ENCODE measurements around the gene SFSWAP.
A peak's percentile ranks its signal among the peaks of the same experiment; 100 is the strongest.
"Not testable (repeated sequence)": the region's sequence is repeated elsewhere in the genome, so short reads cannot be mapped to it uniquely, and the experiment has no call there.

The SFSWAP gene

DNA sequence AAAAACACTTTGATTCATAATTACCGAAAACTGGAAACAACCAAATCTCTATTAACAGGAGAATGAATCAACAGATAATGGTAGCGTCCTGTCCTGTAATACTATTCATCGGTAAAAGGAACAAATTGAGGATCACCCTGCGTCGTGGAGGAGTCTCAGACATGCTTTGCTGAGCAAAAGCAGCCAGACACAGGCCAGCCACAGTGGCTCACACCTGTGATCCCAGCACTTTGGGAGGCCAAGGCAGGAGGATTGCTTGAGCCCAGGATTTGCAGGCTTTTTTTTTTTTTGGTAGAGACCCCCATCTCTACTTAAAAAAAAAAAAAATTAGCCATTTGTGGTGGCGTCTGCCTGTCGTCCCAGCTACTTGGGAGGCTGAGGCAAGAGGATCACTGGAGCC, 83.2 kb downstream of the SFSWAP start:
- no peak for DNase-seq

- DNase-seq: no peak
Measured at GRCh38 chr12:131794573-131794972, 83.7 kb downstream of the SFSWAP start.

DNA sequence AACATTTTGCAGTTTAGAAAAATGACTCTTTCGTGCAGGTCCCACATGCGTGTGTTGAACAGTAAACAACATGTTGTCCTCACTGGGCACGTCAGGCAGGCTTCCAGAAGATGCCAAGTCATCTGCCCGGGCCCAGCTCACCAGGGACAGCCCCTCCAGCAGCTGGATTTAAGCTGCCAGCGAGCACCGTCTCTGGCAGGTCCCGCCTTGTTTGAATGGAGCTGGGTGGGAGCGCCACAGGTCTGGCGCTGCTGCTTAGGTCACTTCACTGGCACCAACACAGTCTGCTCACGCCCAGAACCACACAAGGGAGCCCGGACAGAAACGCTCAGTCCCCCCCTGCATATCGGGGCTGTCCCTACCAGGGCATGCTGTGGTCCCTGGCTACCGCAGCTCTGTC, 84.2 kb downstream of the SFSWAP start:
- no peak for DNase-seq

- DNase-seq: no peak
Measured at GRCh38 chr12:131795690-131796410, 85.0 kb downstream of the SFSWAP start.

- no peak for DNase-seq
Measured at GRCh38 chr12:131796411-131796736, 85.5 kb downstream of the SFSWAP start.

- no peak for DNase-seq
Measured at GRCh38 chr12:131796754-131797587, 86.1 kb downstream of the SFSWAP start.

DNA sequence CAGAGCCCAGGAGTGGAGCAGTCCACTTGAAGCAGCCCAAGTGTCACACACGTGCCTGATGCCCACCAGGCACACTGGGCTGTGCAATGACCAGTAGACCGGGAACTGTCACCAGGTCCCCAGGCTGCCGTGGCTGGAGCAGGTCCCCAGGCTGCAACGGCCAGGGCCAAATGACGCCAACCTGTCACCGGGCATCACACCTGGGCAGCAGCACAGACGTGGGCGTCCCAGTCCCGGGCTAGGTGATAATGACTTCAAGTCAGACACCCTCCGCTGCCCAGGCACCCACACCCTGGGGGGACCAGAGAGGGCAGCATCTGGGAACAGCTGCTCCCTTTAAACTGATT, 86.7 kb downstream of the SFSWAP start:
- DNase-seq: no peak

DNA sequence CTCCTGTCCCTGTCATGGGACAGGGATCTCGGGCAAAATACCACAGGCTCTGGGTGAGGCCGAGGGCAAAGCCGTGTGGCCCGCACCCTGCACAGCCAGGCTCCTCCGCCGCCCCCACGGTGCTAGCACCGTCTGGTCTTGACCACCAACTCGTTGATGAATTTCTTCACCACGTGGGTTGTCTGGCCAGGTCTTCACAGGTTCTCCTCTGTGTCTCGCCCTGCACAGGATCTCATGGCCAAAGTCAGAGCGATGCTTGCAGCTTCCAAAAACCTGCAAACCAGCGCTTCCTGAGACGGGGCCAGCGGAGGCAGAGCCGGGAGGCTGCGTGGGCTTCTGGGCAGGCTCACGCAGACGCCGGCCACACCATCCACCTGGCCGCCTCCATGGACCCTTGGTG, 88.3 kb downstream of the SFSWAP start:
- DNase-seq: no peak

DNA sequence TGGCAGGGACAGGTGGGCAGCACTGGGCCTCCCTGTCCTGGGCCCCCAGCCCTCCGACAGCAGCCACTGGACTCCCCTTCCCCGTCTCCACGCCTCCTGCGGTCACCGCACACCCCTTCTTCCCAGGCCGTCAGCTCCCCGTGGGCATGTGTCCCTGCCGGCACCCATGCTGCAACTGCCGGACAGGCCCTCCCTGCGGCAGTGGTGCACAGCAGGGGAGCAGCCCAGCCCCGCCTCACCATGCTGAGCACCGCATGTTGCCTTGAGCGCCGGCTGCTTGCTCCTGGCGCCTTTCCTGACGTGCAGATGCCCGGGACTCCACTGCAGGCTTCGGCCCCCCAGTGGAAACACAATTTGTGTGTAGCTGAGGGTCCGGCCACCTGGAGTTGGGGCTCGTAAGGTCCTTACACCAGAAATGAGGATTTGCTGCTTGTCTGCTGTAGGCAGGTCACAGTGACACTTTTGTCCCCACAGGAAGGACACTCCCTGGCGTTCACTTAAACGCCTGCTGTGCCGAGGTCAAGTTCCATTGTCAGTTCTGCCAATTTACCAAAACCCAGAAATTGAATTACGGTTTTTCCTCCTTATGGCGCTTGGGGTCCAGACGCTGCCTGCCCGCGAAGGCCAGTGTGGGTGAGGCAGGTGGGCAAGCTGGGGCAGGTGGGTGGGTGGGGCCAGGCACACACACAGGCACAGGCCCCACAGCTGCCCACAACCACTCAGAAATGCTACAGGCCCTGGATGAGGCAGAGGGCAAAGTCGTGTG, 89.1 kb downstream of the SFSWAP start:
- no peak for DNase-seq

GRCh38 chr12:131800594-131801135, 89.8 kb downstream of the SFSWAP start:
- no peak for DNase-seq

DNA sequence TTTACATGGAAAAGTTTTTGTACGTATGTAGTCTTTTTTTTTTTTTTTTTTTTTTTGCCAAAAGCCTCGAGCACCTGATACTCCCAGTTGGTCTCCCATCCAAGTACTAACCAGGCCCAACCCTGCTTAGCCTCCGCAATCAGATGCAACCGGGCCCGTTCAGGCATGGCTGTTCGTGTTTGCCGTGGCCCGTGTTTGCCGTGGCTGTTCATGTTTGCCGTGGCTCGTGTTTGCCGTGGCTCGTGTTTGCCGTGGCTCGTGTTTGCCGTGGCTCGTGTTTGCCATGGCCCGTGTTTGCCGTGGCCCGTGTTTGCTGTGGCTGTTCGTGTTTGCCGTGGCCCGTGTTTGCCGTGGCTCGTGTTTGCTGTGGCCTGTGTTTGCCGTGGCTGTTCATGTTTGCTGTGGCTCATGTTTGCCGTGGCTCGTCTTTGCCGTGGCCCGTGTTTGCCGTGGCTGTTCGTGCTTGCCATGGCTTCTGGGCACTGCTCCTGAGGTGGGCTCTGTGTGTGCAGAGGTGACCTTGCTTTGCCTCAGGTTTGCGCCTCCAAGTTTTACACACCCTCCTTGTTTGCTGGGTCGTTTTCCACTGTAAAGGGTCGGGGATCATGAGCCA, 90.5 kb downstream of the SFSWAP start:
- DNase-seq: no peak

DNA sequence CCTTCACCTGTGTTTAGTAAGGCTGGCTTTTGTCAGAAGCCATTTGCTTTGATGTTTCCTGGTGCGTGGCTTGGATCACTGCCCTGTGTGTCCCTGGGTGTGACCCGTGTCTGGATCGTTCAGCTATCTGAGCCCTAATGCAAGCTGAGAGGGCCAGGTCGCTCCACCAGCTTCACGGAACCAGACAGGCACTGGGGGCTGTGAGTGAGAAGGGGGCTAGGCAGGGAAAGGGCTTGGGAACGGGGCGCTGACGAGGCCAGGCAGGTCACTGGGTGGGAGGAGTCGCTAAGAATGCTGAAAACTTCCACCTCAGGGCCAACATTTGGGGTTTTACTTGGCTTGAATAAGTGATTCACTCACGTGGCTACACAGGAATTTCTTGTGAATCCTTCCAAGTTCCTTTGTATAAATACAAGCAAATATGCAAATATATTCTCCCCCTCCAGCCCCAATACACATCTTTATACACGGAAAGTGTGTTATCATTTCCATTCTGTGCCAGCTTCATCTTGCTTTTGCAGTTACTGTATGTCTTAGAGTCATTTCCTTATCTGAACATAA, 93.2 kb downstream of the SFSWAP start:
- no peak for DNase-seq

GRCh38 chr12:131805421-131805820, 94.5 kb downstream of the SFSWAP start:
- DNase-seq: no peak

DNA sequence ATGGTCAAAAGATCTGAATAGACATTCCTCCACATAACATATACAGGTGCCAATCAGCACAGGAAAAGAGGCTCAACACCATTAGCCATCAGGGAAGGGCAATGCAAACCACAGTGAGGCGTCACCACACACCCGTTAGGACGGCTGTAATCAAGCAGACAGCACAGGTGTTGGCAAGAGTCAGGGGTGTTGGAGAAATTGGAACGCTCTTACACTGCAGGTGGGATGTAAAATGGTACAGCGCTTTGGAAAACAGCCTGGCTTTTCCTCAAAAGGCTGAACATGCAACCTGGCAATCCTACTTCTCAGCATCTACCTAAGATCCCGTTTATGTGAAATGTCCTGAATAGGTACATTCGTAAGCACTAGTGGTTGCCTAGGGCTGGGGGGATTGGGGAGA, 95.8 kb downstream of the SFSWAP start:
- DNase-seq: no peak

GRCh38 chr12:131808744-131809371, 98.0 kb downstream of the SFSWAP start:
- peak in 2 of 5 donors; percentile 23 to 50 for DNase-seq

- not testable (repeated sequence) for DNase-seq
Measured at GRCh38 chr12:131809476-131810254, 98.8 kb downstream of the SFSWAP start.

- DNase-seq: no peak
Measured at GRCh38 chr12:131810726-131811125, 99.8 kb downstream of the SFSWAP start.

GRCh38 chr12:131815131-131815530, 104.2 kb downstream of the SFSWAP start:
- DNase-seq: no peak

- no peak for DNase-seq
Measured at GRCh38 chr12:131816495-131816894, 105.6 kb downstream of the SFSWAP start.

DNA sequence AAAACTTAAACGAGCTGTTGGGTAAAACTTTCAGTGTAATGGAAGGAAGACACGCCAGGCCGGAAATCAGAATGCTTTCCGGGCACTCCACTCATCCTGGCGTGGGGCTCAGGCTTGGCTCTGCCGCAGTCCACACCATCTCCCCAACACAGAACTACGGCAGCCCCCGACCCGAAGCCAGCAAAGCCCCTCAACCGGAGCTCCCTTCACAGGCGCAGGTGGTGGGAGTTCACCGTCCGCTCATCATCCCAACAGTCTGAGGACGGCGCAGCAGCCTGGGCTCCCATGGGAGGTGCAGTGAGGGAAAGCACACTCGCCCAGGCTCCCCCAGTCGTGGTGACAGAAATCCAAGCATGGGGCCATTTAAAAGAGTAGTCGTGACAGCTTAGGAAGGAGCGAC, 106.4 kb downstream of the SFSWAP start:
- no peak for DNase-seq

Data from T-helper 1 cell (primary cell).